NCI-H748 treated with DMSO at 0.1 percent for 48 hours (cell line): ENCODE results near the gene PRDM8.
"Not testable (repeated sequence)": the region's sequence is repeated elsewhere in the genome, so short reads cannot be mapped to it uniquely, and the experiment has no call there.

Source experiments
- DNase-seq: peaks from one replicate; lab custom pipeline; 2025; lab: John Stamatoyannopoulos, UW

Gene PRDM8

DNA sequence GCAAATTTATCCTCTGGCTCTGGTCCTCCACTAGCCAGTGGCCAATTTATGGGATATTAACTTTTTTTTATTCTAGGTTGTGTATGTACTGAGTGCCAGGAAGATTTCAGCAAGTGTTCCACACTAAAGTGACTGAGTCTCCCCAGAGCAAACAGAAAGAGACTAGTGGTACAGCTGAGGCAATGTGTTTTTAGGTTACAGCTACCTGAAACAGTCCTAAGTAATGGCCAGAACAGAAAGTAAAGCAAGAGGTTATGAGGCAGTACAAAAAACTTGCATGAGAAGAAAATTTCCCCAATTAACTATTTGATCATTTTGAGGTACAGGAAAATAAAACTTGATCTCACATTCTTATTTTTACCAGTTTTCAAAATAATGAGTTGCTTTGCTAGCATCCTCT is 31.2 kb downstream of the PRDM8 start:
- no peak for DNase-seq

DNA sequence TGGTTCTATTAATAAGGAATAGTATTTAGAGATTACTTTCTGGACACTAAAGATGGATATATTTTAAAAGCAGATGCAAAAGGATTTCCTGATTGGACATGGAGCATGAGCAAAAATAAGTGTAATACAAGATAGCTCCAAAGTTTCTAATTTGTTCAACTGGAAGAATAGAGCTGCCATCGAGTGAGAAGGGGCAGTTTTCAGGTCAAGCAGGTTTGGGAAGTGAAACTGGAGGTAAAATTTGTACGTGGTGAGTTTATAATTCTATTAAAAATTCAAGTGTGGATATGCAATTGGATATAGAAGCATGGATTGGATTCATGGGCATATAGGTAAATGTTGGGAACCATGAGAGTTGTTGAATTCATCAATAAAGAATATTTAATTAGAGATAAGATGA is 31.8 kb downstream of the PRDM8 start:
- no peak for DNase-seq

GRCh38 chr4:80229590-80229989 is 32.3 kb downstream of the PRDM8 start:
- no peak for DNase-seq

DNA sequence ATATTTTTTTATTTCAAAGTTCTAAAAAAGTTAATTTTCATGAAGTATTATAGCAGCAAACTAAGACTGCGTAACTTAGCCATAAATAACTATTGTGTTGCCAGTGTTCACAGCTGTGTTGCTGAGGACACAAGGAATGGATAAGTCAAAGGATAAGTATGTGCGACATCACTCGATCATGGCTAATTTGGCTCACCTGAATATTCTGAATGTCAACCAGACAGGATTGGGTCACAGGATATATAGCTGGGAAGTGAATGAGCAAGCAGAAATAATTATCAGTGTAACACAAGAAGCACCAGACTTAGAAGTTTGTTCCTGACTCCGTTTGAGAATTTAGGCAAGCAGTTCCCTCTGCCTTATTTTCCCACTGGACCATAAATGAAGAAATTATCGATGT is 33.9 kb downstream of the PRDM8 start:
- no peak for DNase-seq

- DNase-seq = no peak
Measured at GRCh38 chr4:80232707-80233370, 35.5 kb downstream of the PRDM8 start.

GRCh38 chr4:80233390-80233789 is 36.1 kb downstream of the PRDM8 start:
- DNase-seq = no peak

- no peak for DNase-seq
Measured at GRCh38 chr4:80235451-80235850, 38.1 kb downstream of the PRDM8 start.

GRCh38 chr4:80237992-80238391 is 40.7 kb downstream of the PRDM8 start:
- no peak for DNase-seq

DNA sequence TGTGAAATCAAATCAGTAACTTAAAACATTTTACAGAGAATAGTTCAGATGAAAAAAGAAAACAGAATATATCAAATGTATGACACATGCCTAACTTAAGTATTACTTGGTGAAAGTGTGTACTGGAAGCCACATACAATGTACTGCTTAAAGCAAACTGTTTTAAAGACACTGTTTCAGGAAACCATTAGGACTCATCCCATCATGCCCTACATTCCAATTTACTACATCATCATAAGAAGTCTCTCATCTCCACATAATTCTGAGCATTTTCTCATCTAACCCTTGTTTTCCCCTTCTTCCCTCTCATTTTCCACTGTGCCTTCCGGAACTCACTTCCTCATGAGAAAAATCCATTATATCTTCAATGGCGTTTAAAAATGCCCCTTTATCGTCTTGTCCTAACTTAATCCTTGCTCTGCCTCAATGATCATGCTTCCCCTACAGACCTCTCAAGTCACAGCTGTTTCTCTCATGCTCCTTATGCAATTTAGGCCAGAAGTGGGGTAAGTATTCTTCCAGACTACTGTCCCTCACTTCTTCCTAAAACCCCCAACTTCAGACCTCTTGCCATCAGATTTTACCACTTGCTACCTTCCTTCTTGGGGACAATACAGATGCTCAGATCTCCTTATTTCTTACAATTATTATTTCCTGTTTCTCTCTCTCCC is 42.3 kb downstream of the PRDM8 start:
- DNase-seq = no peak

DNA sequence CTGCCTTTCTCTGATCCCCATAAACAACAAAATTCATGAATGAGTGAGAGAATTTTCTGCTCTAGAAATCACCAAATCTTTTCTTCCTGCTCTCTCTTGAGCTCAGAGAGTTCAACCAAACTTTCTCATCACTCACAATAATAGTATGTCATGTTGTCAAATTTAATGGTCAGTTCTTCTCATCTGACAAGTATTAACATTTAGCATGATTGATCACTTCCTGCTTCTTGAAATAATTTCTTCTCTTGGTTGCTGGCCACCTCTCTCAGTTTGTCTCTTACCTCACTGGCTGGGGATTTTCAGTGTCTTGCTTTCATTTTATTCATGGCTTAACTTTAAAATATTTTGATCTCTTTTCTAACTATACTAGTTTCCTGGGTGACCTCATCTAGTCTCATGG is 43.7 kb downstream of the PRDM8 start:
- no peak for DNase-seq

GRCh38 chr4:80243274-80244018 is 46.1 kb downstream of the PRDM8 start:
- DNase-seq = no peak

- not testable (repeated sequence) for DNase-seq
Measured at GRCh38 chr4:80247484-80247883, 50.2 kb downstream of the PRDM8 start.

DNA sequence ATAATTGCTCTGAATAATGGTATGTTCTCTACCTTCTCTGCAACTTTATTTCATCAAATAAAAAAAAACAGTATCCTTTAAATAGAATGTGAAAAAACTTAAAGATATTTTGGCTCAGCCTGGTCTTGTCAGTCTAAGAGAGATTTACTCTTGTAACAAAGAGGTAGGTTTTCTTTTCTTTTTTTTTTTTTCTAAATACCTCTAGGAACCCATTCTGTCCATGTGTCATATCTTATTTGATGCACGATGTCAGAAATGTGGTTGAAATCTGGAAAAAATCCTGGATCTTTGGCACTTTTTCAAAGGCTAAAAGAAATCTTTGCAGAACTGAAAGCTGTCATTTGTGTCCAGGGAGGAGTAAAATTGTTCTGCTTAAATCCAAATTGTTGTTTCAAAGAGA is 51.8 kb downstream of the PRDM8 start:
- DNase-seq = no peak

DNA sequence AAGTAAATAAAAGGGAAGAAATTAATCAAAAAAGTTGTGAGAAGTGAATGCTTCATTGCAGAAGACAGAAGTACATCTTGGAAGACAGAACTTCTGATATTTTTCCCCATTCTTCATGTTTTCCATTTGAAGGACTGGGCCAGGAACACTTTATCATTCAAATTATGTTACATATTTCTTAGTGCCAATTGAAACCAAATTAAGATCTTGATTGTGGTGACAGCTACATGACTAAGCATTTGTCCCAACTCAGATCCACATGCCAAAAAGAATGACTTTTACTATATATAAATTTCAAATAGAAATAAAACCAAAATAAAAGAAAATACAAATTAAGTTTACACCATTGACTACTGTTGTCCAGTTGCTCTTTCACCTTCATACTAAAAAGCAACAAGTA is 55.1 kb downstream of the PRDM8 start:
- DNase-seq = no peak

DNA sequence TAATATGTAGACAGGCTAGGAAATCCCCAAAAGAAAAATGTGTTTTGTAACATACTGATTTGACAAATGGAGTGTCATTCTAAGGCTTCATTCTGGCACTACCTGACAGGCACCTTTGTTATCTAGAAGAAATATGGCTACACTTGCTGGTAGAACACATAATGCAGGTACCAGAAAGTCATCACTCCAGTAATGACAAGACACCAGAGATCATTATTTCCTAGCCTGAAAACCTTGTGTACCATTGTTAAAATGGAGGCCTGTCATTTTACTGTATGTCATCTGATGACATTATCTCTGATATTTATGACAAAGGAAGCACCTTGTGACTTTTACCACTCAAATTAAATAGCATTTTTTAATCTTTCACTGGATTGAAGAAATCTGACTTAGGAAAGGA is 55.6 kb downstream of the PRDM8 start:
- DNase-seq = no peak

DNA sequence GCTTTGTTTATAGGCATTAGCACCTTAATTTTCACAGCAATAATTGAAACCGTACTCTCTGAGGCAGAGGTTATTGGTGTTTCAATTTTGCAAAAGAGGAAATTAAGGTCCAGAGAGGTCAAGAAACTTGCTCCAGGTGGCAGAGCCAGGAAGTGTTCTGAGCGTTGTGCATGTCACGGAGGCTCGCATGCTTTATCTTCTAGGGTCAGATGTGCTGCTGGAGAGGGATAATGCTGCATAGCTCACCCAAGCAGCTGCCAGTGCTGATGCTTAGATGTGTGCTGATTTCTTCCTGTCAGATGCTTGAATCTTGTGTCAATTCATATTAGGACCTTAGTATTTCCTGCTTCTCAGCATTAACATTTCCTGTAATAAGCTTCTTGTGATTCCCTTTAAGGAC is 56.2 kb downstream of the PRDM8 start:
- DNase-seq = no peak
